HG02973 (cell line): ENCODE results near the gene CKAP2L.
A peak's percentile ranks its signal among the peaks of the same experiment; 100 is the strongest.

Experiments
- ATAC-seq: cut with Tn5 transposase; IDR thresholded peaks from one replicate; pipeline ENCODE4 v1.9.1; 2021; ENCODE audit warnings: moderate library complexity; ENCODE audit not compliant: unreplicated experiment

CKAP2L gene

GRCh38 chr2:112764071-112765044 is at the start of gene CKAP2L:
CKAP2L (minus strand) TSS chr2:112764609; CDS start chr2:112764598, 11 bp downstream.
- ATAC-seq, result peak; percentile 94

GRCh38 chr2:112813280-112813966 is 49.0 kb upstream of the CKAP2L start:
- ATAC-seq, result no peak

- no peak for ATAC-seq
Observed at GRCh38 chr2:112812318-112813267, 48.2 kb upstream of the CKAP2L start.

- no peak for ATAC-seq
Observed at GRCh38 chr2:112811841-112812306, 47.5 kb upstream of the CKAP2L start.

- ATAC-seq, result no peak
Observed at GRCh38 chr2:112811276-112811831, 46.9 kb upstream of the CKAP2L start.

- ATAC-seq, result no peak
Observed at GRCh38 chr2:112809112-112809511, 44.7 kb upstream of the CKAP2L start.

- ATAC-seq, result no peak
Observed at GRCh38 chr2:112807233-112807807, 42.9 kb upstream of the CKAP2L start.

- peak; percentile 72 for ATAC-seq
Observed at GRCh38 chr2:112805542-112805941, 41.1 kb upstream of the CKAP2L start.

GRCh38 chr2:112803691-112804521 is 39.5 kb upstream of the CKAP2L start:
- ATAC-seq, result no peak

GRCh38 chr2:112800881-112801583 is 36.6 kb upstream of the CKAP2L start:
- ATAC-seq, result no peak

GRCh38 chr2:112798979-112799975 is 34.9 kb upstream of the CKAP2L start:
- ATAC-seq, result no peak

GRCh38 chr2:112796486-112796885 is 32.1 kb upstream of the CKAP2L start:
- no peak for ATAC-seq

- ATAC-seq, result no peak
Observed at GRCh38 chr2:112795774-112796173, 31.4 kb upstream of the CKAP2L start.

- ATAC-seq, result no peak
Observed at GRCh38 chr2:112794841-112795240, 30.4 kb upstream of the CKAP2L start.

- peak; percentile 65 for ATAC-seq
Observed at GRCh38 chr2:112794131-112794733, 29.8 kb upstream of the CKAP2L start.

- ATAC-seq, result no peak
Observed at GRCh38 chr2:112793449-112793978, 29.1 kb upstream of the CKAP2L start.

GRCh38 chr2:112792419-112792818 is 28.0 kb upstream of the CKAP2L start:
- ATAC-seq, result no peak
